NOMO-1 treated with dmso at 0.1 percent for 144 hours (cell line): ENCODE results near the gene SORCS1.
"Not testable (repeated sequence)": the region's sequence is repeated elsewhere in the genome, so short reads cannot be mapped to it uniquely, and the experiment has no call there.

ENCODE experiments used
- DNase-seq: peaks from one replicate; lab custom pipeline; 2025; ENCODE audit not compliant: unreplicated experiment; lab: John Stamatoyannopoulos, UW

Gene SORCS1

GRCh38 chr10:106952033-106952432 is 212.5 kb downstream of the SORCS1 start:
- DNase-seq: no peak

- no peak for DNase-seq
Measured at GRCh38 chr10:106949680-106950478, 214.6 kb downstream of the SORCS1 start.

GRCh38 chr10:106947643-106948042 is 216.9 kb downstream of the SORCS1 start:
- DNase-seq: no peak

GRCh38 chr10:106942035-106942662 is 222.4 kb downstream of the SORCS1 start:
- DNase-seq: no peak

GRCh38 chr10:106941297-106942034 is 223.0 kb downstream of the SORCS1 start:
- DNase-seq: no peak

- no peak for DNase-seq
Measured at GRCh38 chr10:106938513-106938912, 226.0 kb downstream of the SORCS1 start.

GRCh38 chr10:106935978-106936451 is 228.5 kb downstream of the SORCS1 start:
- peak; percentile 79 for DNase-seq

- no peak for DNase-seq
Measured at GRCh38 chr10:106931853-106932249, 232.7 kb downstream of the SORCS1 start.

- no peak for DNase-seq
Measured at GRCh38 chr10:106931159-106931852, 233.2 kb downstream of the SORCS1 start.

- DNase-seq: peak; percentile 36
Measured at GRCh38 chr10:106930751-106931150, 233.8 kb downstream of the SORCS1 start.

GRCh38 chr10:106929291-106929895 is 235.1 kb downstream of the SORCS1 start:
- DNase-seq: no peak

- DNase-seq: not testable (repeated sequence)
Measured at GRCh38 chr10:106928151-106928550, 236.4 kb downstream of the SORCS1 start.

GRCh38 chr10:106925191-106925590 is 239.3 kb downstream of the SORCS1 start:
- no peak for DNase-seq

- DNase-seq: no peak
Measured at GRCh38 chr10:106920538-106920937, 244.0 kb downstream of the SORCS1 start.

- no peak for DNase-seq
Measured at GRCh38 chr10:106919871-106920282, 244.6 kb downstream of the SORCS1 start.

- DNase-seq: no peak
Measured at GRCh38 chr10:106917452-106918055, 247.0 kb downstream of the SORCS1 start.

- no peak for DNase-seq
Measured at GRCh38 chr10:106914016-106914415, 250.5 kb downstream of the SORCS1 start.

GRCh38 chr10:106913348-106913747 is 251.2 kb downstream of the SORCS1 start:
- DNase-seq: no peak

- DNase-seq: no peak
Measured at GRCh38 chr10:106911096-106911495, 253.4 kb downstream of the SORCS1 start.

- no peak for DNase-seq
Measured at GRCh38 chr10:106910666-106911065, 253.8 kb downstream of the SORCS1 start.
